HG03196 (cell line): ENCODE measurements around the gene PEX12.
"Not testable (repeated sequence)": the region's sequence is repeated elsewhere in the genome, so short reads cannot be mapped to it uniquely, and the experiment has no call there.

ENCODE experiments used
- ATAC-seq: cut with Tn5 transposase; IDR thresholded peaks from one replicate; pipeline ENCODE4 v1.9.1; 2021; ENCODE audit not compliant: unreplicated experiment

Gene PEX12

GRCh38 chr17:35537601-35538141, 40.7 kb downstream of the PEX12 start, which contains the start of gene SLFN12L:
Gene SLFN12L, minus strand, starts transcription at chr17:35537678. Its CDS starts 15,314 bp downstream, at chr17:35522364.
- no peak for ATAC-seq

GRCh38 chr17:35536664-35537171, 41.7 kb downstream of the PEX12 start:
- no peak for ATAC-seq

GRCh38 chr17:35535406-35535805, 43.0 kb downstream of the PEX12 start:
- ATAC-seq = not testable (repeated sequence)

GRCh38 chr17:35534576-35535093, 43.7 kb downstream of the PEX12 start:
- ATAC-seq = no peak

GRCh38 chr17:35531160-35531559, 47.2 kb downstream of the PEX12 start:
- ATAC-seq = no peak

- ATAC-seq = no peak
Observed at GRCh38 chr17:35529866-35530265, 48.5 kb downstream of the PEX12 start.

GRCh38 chr17:35529326-35529725, 49.0 kb downstream of the PEX12 start:
- not testable (repeated sequence) for ATAC-seq
